HFFc6 (cell line): ENCODE results near the gene ALK. TPM values are rescaled to one million over a fixed set of nuclear protein-coding genes. Genes with fewer than 3 reads are reported as not detected.

Experiments
- DNase-seq: peaks from one replicate; pipeline ENCODE4 v3.0.0-alpha.2; 2018
- H3K27ac Mint-ChIP-seq: 2 replicates; pipeline ENCODE4 v1.8.0; 2020; ENCODE audit warnings: mild to moderate bottlenecking, mixed read lengths
- H3K27me3 Mint-ChIP-seq: 2 replicates; pipeline ENCODE4 v1.8.0; 2021; ENCODE audit warnings: mild to moderate bottlenecking, moderate library complexity, mixed read lengths; ENCODE audit not compliant: insufficient read depth
- H3K36me3 Mint-ChIP-seq: 2 replicates; pipeline ENCODE4 v1.8.0; 2021; ENCODE audit warnings: low read depth, mixed read lengths
- H3K4me1 Mint-ChIP-seq: 2 replicates; pipeline ENCODE4 v1.8.0; 2020; ENCODE audit warnings: low read depth, mixed read lengths
- H3K4me3 Mint-ChIP-seq: 2 replicates; pipeline ENCODE4 v1.8.0; 2020; ENCODE audit warnings: mild to moderate bottlenecking, moderate library complexity, mixed read lengths
- H3K9me3 Mint-ChIP-seq: 2 replicates; pipeline ENCODE4 v1.8.0; 2020; ENCODE audit warnings: mild to moderate bottlenecking, mixed read lengths
- total RNA-seq, 6 experiments: library from RNA; stranded (reverse); fragmentation: NEBNext Ultra II Directional; extraction: Animal tissue kit (Norgen Biotek cat#: 25700); gene quantifications; 2 replicates in 1 of 6; 3 replicates in 5 of 6; pipeline ENCODE4 v1.2.3, GENCODE V29; 2021
- TF ChIP-seq, protein P1 (sequence below): fragments of 200-600 bp; sonication (generic); IDR thresholded peaks from 2 replicates; pipeline ENCODE4 v1.5.0; 2021; ENCODE audit warnings: antibody characterized with exemption, mild to moderate bottlenecking

ALK gene
- total RNA-seq, 6 experiments from 2014 or later, result not detected

DNA sequence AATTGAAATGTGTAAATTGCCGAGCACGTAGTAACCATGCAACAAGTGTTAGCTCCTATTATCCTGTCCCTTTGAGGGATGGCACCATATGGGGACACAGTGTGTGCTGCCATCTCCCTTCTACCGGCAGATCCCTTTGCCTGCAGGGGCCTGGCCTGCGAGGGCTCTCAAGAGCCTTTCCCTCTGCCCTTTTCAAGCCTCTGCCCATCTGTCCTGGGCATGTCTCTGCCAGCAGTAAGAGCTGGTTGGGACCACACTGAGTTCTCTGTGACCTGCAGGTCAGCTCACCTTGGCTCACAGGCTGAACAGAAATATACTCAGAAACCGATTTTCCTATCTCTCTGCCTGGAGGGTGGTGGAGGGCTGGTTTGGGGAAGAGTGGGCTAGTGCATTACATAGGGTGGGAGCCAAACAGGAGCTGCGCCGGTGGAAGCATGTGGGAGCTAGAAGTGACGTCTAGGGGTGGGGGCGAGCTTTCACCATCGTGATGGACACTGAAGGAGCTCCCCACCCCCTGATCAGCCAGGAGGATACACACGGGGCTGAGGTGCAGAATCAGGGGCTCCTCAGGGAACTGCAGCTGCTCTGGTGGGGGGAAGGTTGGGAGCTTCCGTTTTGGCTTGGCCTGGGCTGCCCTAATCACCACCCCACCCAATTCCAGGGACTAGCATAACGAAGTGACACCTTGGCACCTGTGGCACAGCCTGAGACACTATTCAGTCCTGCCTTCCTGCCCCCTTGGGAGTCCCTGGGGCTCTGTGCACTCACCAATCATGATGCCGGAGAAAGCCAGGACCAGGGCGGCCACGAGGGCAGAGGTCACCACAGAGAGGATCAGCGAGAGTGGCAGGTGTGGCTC lies 696.5 kb downstream of the ALK start:
- no peak overlapping the region for H3K4me3 Mint-ChIP-seq
- H3K27ac Mint-ChIP-seq, result no peak overlapping the region
- no peak for DNase-seq
- H3K27me3 Mint-ChIP-seq, result peaks cover 38% of the 10 kb centered on the region
- H3K4me1 Mint-ChIP-seq, result peaks cover 25% of the 10 kb centered on the region
- TF ChIP-seq, protein P1, sequence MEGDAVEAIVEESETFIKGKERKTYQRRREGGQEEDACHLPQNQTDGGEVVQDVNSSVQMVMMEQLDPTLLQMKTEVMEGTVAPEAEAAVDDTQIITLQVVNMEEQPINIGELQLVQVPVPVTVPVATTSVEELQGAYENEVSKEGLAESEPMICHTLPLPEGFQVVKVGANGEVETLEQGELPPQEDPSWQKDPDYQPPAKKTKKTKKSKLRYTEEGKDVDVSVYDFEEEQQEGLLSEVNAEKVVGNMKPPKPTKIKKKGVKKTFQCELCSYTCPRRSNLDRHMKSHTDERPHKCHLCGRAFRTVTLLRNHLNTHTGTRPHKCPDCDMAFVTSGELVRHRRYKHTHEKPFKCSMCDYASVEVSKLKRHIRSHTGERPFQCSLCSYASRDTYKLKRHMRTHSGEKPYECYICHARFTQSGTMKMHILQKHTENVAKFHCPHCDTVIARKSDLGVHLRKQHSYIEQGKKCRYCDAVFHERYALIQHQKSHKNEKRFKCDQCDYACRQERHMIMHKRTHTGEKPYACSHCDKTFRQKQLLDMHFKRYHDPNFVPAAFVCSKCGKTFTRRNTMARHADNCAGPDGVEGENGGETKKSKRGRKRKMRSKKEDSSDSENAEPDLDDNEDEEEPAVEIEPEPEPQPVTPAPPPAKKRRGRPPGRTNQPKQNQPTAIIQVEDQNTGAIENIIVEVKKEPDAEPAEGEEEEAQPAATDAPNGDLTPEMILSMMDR, result no peak
- no peaks in the 10 kb centered on the region for H3K36me3 Mint-ChIP-seq
- no peaks in the 10 kb centered on the region for H3K9me3 Mint-ChIP-seq

DNA sequence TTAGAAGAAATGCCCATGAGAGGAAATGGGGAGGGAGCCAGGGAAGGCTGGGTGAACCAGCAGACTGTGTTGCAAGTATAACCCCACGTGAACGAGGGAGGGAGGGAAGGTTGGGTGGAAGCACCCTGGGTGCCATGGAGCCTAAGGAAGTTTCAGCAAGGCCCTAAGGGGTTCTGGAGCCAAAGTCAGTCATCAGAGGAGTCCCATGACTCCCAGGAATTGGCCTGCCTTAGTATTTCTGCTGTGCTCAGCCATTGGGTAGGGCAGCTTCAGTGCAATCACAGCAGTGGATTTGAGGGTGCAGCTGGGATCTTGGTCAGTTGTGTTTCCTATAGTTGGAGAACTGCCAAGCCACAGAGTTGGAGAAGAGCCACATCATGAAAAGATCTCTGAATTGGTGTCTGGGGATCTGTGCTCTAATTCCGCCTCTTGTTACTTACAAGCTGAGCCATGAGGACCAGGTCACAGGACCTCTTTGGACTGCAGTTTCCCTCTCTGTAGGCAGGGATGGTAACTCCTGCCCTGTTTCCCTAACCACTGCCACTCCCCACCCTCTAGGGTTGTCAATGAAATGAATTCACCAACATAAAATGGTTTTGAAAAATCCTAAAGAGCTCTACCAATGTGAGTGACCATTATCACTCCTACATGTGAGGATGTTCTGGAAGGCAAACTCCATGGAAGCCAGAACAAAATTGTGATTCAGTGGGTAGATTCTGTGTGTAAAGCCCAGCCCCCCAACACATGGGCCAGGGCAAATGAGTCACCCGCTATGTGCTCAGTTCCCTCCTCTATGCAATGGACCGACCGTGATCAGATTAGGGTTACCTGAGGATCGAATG lies 697.3 kb downstream of the ALK start:
- Mint-ChIP-seq H3K4me1 (peaks cover 25% of the 10 kb centered on the region), H3K27me3 (peaks cover 41% of the 10 kb centered on the region), H3K36me3 (no peaks in the 10 kb centered on the region), H3K9me3 (no peaks in the 10 kb centered on the region), H3K27ac (no peak overlapping the region), H3K4me3 (no peak overlapping the region)
- DNase-seq, result peak; percentile 48
- TF ChIP-seq, protein P1, result no peak

DNA sequence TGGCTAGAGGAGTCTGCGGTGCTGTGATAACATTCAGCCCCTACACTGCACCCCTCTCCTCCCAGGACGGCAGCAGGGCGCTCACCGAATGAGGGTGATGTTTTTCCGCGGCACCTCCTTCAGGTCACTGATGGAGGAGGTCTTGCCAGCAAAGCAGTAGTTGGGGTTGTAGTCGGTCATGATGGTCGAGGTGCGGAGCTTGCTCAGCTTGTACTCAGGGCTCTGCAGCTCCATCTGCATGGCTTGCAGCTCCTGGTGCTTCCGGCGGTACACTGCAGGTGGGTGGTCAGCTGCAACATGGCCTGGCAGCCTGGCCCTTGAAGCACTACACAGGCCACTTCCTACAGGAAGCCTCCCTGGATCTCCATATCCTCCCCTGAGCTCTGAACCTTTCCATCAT lies 698.1 kb downstream of the ALK start:
- no peak for DNase-seq
- Mint-ChIP-seq H3K36me3 (no peaks in the 10 kb centered on the region), H3K4me3 (no peak overlapping the region), H3K27me3 (peaks cover 41% of the 10 kb centered on the region), H3K9me3 (no peaks in the 10 kb centered on the region), H3K27ac (no peak overlapping the region), H3K4me1 (peaks cover 22% of the 10 kb centered on the region)
- TF ChIP-seq, protein P1, result no peak

DNA sequence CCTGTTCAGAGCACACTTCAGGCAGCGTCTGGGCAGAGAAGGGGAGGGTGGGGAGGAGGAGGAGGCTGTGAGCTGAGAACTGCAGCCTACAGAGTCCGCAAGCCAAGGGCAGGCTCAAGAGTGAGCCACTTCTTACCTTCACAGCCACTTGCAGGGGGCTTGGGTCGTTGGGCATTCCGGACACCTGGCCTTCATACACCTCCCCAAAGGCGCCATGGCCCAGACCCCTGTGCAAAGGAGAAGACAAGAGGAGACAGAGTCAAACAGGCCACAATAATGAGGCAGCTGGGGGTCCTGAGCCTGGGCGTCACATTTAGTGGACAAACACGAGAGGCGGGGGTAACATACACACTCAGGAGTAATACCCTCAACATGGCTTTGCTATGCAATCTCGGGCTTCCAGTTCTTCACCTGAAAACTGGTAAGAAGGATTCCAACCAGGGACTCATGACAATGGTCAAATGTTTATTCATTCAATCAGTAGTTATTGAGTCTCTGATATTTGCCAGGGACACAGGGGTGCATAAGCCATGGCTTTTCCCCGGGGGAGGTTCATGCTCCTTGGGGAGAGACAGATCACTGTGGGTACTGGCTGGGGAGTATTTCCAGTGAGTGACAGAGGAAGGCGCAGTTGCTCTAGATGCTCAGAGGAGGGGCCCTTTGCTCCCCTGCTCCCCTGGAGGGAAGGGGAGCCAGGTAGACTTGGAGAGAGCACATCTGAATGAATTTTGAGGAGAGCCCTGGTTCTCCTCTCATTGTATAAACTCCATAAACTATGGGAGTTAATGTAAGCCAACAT lies 698.8 kb downstream of the ALK start:
- peaks cover 15% of the 10 kb centered on the region for H3K4me1 Mint-ChIP-seq
- no peak overlapping the region for H3K27ac Mint-ChIP-seq
- no peak for DNase-seq
- no peaks in the 10 kb centered on the region for H3K9me3 Mint-ChIP-seq
- TF ChIP-seq, protein P1, result no peak
- H3K4me3 Mint-ChIP-seq, result no peak overlapping the region
- H3K36me3 Mint-ChIP-seq, result no peaks in the 10 kb centered on the region
- H3K27me3 Mint-ChIP-seq, result peaks cover 43% of the 10 kb centered on the region

DNA sequence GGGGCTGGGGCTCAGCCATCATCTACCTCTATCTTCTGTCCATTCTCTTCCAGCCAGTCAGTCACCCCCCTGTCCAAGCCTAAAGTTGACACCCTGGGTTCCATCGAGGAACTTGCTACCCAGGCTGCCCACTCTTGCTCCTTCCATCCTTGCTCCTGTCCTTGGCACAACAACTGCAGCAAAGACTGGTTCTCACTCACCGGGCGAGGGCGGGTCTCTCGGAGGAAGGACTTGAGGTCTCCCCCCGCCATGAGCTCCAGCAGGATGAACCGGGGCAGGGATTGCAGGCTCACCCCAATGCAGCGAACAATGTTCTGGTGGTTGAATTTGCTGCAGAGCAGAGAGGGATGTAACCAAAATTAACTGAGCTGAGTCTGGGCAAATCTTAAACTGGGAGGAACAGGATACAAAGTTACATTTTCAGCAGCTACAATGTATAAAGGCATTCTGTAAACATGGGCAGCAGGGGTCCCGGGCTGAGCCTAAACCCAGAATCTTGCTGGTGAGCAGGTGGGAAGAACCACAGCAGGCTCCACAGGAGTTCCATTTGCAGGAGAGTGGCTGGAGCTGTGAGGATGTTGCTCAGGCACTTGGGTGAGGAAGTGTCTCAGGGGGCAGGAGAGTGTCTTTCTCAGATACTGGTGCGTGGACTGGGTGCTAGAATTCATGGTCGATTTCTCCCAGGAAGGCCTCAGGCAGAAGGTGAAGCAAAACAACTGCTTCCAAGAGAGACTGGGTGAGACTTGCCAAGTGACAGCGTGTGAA lies 700.7 kb downstream of the ALK start:
- Mint-ChIP-seq H3K9me3 (no peaks in the 10 kb centered on the region), H3K4me1 (peaks cover 13% of the 10 kb centered on the region), H3K4me3 (no peak overlapping the region), H3K27me3 (peaks cover 27% of the 10 kb centered on the region), H3K36me3 (no peaks in the 10 kb centered on the region), H3K27ac (no peak overlapping the region)
- DNase-seq, result no peak
- TF ChIP-seq, protein P1, result no peak
